ENCODE measurements around the gene OOSP1.

GRCh38 chr11:59999691-60000090, 61.5 kb downstream of the OOSP1 start:
- TF ChIP-seq CTCF (IDR thresholded peaks at IDR 0.05) (no peak), POLR2A (IDR thresholded peaks at IDR 0.05) (no peak)

Data from right lobe of liver (tissue), 4 donors.